ENCODE results near the gene CPEB3. TPM values are rescaled to one million over a fixed set of nuclear protein-coding genes. Genes with fewer than 3 reads are reported as not detected.

Gene CPEB3
- total RNA-seq: 1.8 and 2.0 TPM in 2 replicates

DNA sequence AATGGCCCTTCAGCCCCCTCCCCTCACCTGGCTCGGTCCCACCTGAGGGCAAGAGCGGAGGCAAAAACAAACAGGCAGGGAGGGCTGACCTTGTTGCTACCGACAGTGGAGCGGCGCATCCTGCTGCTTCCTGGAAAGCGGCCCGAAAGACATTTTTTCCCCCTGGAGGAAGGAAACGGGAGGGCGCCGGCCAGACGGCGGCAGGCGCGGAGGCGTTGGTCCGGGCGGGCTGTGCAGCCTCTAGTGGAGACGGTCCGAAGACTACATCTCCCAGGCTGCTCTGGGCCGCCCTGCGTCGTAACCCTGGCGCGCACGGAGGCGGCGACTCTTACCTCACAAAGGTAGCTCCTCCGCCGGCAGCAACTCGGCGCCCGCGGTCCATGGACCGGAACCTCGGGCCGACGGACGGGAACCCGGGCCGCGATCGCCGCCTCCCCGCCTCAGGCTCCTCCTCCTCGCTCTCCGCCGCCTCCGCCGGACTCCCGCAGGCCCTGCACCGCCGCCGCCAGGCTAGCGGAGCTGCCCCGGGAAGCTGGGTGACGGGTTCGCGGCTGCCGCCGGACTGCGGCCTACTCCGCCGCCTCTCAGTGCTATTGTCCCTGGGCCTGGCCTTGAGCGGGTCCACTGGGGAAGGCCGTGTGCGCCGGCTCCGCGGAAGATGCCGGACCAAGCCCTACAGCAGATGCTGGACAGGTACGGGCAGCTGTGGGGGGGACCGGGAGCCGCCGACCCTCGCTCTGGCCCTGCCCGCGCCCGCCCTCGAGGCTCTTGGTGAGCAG is at the start of gene CPEB3, which contains the start of gene MARCHF5:
TSS of gene CPEB3 (minus strand) at position 242 of the 779 bp plus-strand sequence. CDS start 50,728 bp downstream, outside the sequence.
TSS of gene MARCHF5 (plus strand) at position 331 of the 779 bp plus-strand sequence. CDS start at position 659, 328 bp downstream.

Small RNA genes lying within 50 kb of the gene (small RNA-seq; reads per million reads assigned to genes)
- gene RF00019 (not detected), gene RF00402 (not detected), gene RF00622 (not detected), gene RNY3P12 (not detected)

Other genes starting within 250 kb of the CPEB3 start
- 26.1 and 30.4 TPM in 2 replicates for gene MARCHF5, start 89 bp upstream of the CPEB3 start, total RNA-seq

All from vein endothelial cell (primary cell).